ENCODE measurements around the gene FAM237A. TPM values are rescaled to one million over a fixed set of nuclear protein-coding genes. Genes with fewer than 3 reads are reported as not detected.

Gene FAM237A
- total RNA-seq (not detected), polyA plus RNA-seq (not detected)

GRCh38 chr2:206642075-206643025 is at the start of gene FAM237A:
FAM237A (plus strand) TSS chr2:206642487; CDS start chr2:206644237, 1,750 bp downstream.
- peak; percentile 99 for TF ChIP-seq REST (IDR thresholded peaks at IDR 0.05)
- TF ChIP-seq TAF1 (conservative IDR thresholded peaks at IDR 0.05) = no peak
- Histone ChIP-seq H3K4me1 (ENCODE audit: control insufficient read depth in 4 of 4, insufficient read depth in 4 of 4, low read length in 3 of 4) (peaks cover 0 to 3% (median 0%) of the 10 kb centered on the region in 4 donors), H3K9me3 (ENCODE audit: control insufficient read depth in 4 of 4, low read length in 3 of 4) (peaks cover 0 to 2% (median 0%) of the 10 kb centered on the region in 4 donors), H3K36me3 (ENCODE audit: control insufficient read depth in 4 of 4, insufficient read depth in 3 of 4, low read depth in 1 of 4, low read length in 3 of 4) (no peaks in the 10 kb centered on the region), H3K9ac (ENCODE audit: low read depth in 1 of 2, low read length in 2 of 2) (no peak within 1 kb of the TSS), H3K27ac (ENCODE audit: low read depth in 1 of 2, low read length in 2 of 2) (no peak within 1 kb of the TSS), H3K4me3 (ENCODE audit: low read depth in 1 of 3, low read length in 3 of 3) (no peak within 1 kb of the TSS), H3K27me3 (ENCODE audit: control insufficient read depth in 4 of 4, insufficient read depth in 4 of 4, low read length in 3 of 4) (peaks cover 0 to 7% (median 2%) of the 10 kb centered on the region in 4 donors)
- 8% methylated on average over 56 of the region's 56 CpGs for WGBS
- DNase-seq (ENCODE audit: low spot score) = no peak

- TF ChIP-seq NR2F2 (IDR thresholded peaks at IDR 0.05) = no peak
- Histone ChIP-seq H3K9me3 (ENCODE audit: control insufficient read depth in 4 of 4, low read length in 3 of 4) (no peaks in the 10 kb centered on the region), H3K27ac (ENCODE audit: low read depth in 1 of 2, low read length in 2 of 2) (no peak overlapping the region), H3K4me3 (ENCODE audit: low read depth in 1 of 3, low read length in 3 of 3) (no peak overlapping the region), H3K36me3 (ENCODE audit: control insufficient read depth in 4 of 4, insufficient read depth in 3 of 4, low read depth in 1 of 4, low read length in 3 of 4) (no peaks in the 10 kb centered on the region), H3K4me1 (ENCODE audit: control insufficient read depth in 4 of 4, insufficient read depth in 4 of 4, low read length in 3 of 4) (no peaks in the 10 kb centered on the region), H3K27me3 (ENCODE audit: control insufficient read depth in 4 of 4, insufficient read depth in 4 of 4, low read length in 3 of 4) (no peaks in the 10 kb centered on the region), H3K9ac (ENCODE audit: low read depth in 1 of 2, low read length in 2 of 2) (no peak overlapping the region)
- WGBS = 93% methylated on average over 3 of the region's 3 CpGs
- no peak for DNase-seq (ENCODE audit: low spot score)
Measured at GRCh38 chr2:206597717-206598218, 44.5 kb upstream of the FAM237A start.

- 81% methylated on average over 3 of the region's 3 CpGs for WGBS
- H3K27ac ChIP-seq (ENCODE audit: low read depth in 1 of 2, low read length in 2 of 2) = no peak overlapping the region
- DNase-seq (ENCODE audit: low spot score) = no peak
- no peak for TF ChIP-seq YY1 (IDR thresholded peaks at IDR 0.05)
- no peak for TF ChIP-seq RXRA (IDR thresholded peaks at IDR 0.05)
- no peak for TF ChIP-seq GABPA (IDR thresholded peaks at IDR 0.05 in 1 of 2, conservative IDR thresholded peaks at IDR 0.05 in 1 of 2)
- no peak for TF ChIP-seq ATF3 (IDR thresholded peaks at IDR 0.05)
- no peak for TF ChIP-seq TAF1 (conservative IDR thresholded peaks at IDR 0.05)
- TF ChIP-seq ZBTB33 (IDR thresholded peaks at IDR 0.05) = no peak
- TF ChIP-seq EGR1 (IDR thresholded peaks at IDR 0.05; ENCODE audit: low read depth in 2 of 2) = no peak
- peaks cover 0 to 5% (median 0%) of the 10 kb centered on the region in 4 donors for H3K27me3 ChIP-seq (ENCODE audit: control insufficient read depth in 4 of 4, insufficient read depth in 4 of 4, low read length in 3 of 4)
- H3K9ac ChIP-seq (ENCODE audit: low read depth in 1 of 2, low read length in 2 of 2) = no peak overlapping the region
- no peaks in the 10 kb centered on the region for H3K4me1 ChIP-seq (ENCODE audit: control insufficient read depth in 4 of 4, insufficient read depth in 4 of 4, low read length in 3 of 4)
- H3K4me3 ChIP-seq (ENCODE audit: low read depth in 1 of 3, low read length in 3 of 3) = no peak overlapping the region
- no peaks in the 10 kb centered on the region for H3K36me3 ChIP-seq (ENCODE audit: control insufficient read depth in 4 of 4, insufficient read depth in 3 of 4, low read depth in 1 of 4, low read length in 3 of 4)
- H3K9me3 ChIP-seq (ENCODE audit: control insufficient read depth in 4 of 4, low read length in 3 of 4) = no peaks in the 10 kb centered on the region
Measured at GRCh38 chr2:206603243-206603642, 39.0 kb upstream of the FAM237A start.

Measured in liver (tissue), 9 donors.